Heart left ventricle (tissue), 16 donors: ENCODE results near the gene KLHL26. TPM values are rescaled to one million over a fixed set of nuclear protein-coding genes. Genes with fewer than 3 reads are reported as not detected.

Experiments
- ATAC-seq, 4 donors: fragments of 200-7000 bp; cut with Tn5 transposase; one replicate each; pipeline ENCODE4 v1.9.1; 2020 to 2022; ENCODE audit warnings: moderate library complexity in 4 of 4, mild to moderate bottlenecking in 3 of 4, moderate number of reproducible peaks in 1 of 4
- DNase-seq, 5 donors: peaks; one replicate each; pipeline ENCODE4 v3.0.0-alpha.2; 2020
- H3K27ac ChIP-seq, 12 donors: fragments of 200-600 bp; sonication (generic) in 4 of 12; one replicate each; pipeline versions ENCODE4 v1.5.0 to v1.8.0; 2016 to 2022; ENCODE audit warnings: mild to moderate bottlenecking in 2 of 12
- H3K27me3 ChIP-seq, 9 donors: fragments of 200-600 bp; sonication (generic) in 2 of 9; one replicate each; pipeline versions ENCODE4 v1.5.1 to v1.8.0; 2016 to 2022; ENCODE audit warnings: mild to moderate bottlenecking in 3 of 9
- H3K36me3 ChIP-seq, 9 donors: fragments of 200-600 bp; sonication (generic) in 2 of 9; one replicate each; pipeline versions ENCODE4 v1.5.0 to v1.8.0; 2018 to 2022; ENCODE audit warnings: mild to moderate bottlenecking in 2 of 9
- H3K4me1 ChIP-seq, 12 donors: fragments of 200-600 bp; sonication (generic) in 4 of 12; one replicate each; pipeline versions ENCODE4 v1.5.0 to v1.8.0; 2016 to 2022; ENCODE audit warnings: mild to moderate bottlenecking in 3 of 12
- H3K4me3 ChIP-seq, 12 donors: fragments of 200-600 bp; sonication (generic) in 4 of 12; one replicate each; pipeline versions ENCODE4 v1.5.0 to v1.8.0; 2017 to 2022; ENCODE audit warnings: mild to moderate bottlenecking in 9 of 12, moderate library complexity in 4 of 12
- H3K9me3 ChIP-seq, 12 donors: fragments of 200-600 bp; sonication (generic) in 4 of 12; one replicate each; pipeline versions ENCODE4 v1.5.0 to v1.8.0; 2016 to 2022; ENCODE audit warnings: mild to moderate bottlenecking in 1 of 12
- CTCF ChIP-seq, 12 donors: fragments of 200-600 bp; sonication (generic) in 4 of 12; IDR thresholded peaks; one replicate each; pipeline versions ENCODE4 v1.5.0 to v1.8.0; 2018 to 2022; ENCODE audit warnings: antibody characterized with exemption in 12 of 12, mild to moderate bottlenecking in 5 of 12
- POLR2A ChIP-seq, 2 donors: fragments of 450-650 bp; IDR thresholded peaks; one replicate each; pipeline ENCODE4 v1.6.1; 2017; ENCODE audit warnings: antibody characterized with exemption in 2 of 2, mild to moderate bottlenecking in 2 of 2, moderate library complexity in 2 of 2
- WGBS, 4 donors: extraction: QIAGEN DNeasy Blood & Tissue Kit in 2 of 4; methylation state at CpG; one replicate each; pipeline versions ENCODE4 v1.1.5 to v1.1.7; 2013 to 2018; 5-methylcytosine and 5-hydroxymethylcytosine counted together
- intact Hi-C, 10 donors: fragments of 100-400 bp; cut with DNase I; formaldehyde crosslinking; loops; one replicate each; pipeline versions ENCODE4 v1.11.1 to v1.14.2; 2022
- polyA plus RNA-seq, 2 donors: library from polyadenylated mRNA; stranded (reverse); fragments of 200-250 nt; gene quantifications; one replicate each; pipeline ENCODE4 v1.2.3, GENCODE V29; 2013
- total RNA-seq, 9 donors: library from RNA; depleted of rRNA in 2 of 9; stranded (reverse); fragments of >200 nt in 2 of 9; fragmentation: NEBNext Ultra II Directional in 3 of 9; extraction: Animal tissue kit (Norgen Biotek cat#: 25700) in 3 of 9; gene quantifications; one replicate each; pipeline versions ENCODE4 v1.1.0 to v1.2.4, GENCODE V29; 2016 to 2023
- donor health status: ischemic (EF 13 %, LVEDD 7.1; RV severe dilation, severe dysfunction).
- donor health status: healthy with polysubstance abuse.
- donor health status: DM: no; HTN: yes; CAD: no.
- donor health status: DM: no; HTN: no; CAD: no.
- donor health status: ischemic (EF 25% LVEDD 6.9; RV normal size, moderate dysfunction).
- donor health status: ischemic (EF 25% LVEDD 5.7; RV mildly dilated, moderate dysfunction).
- donor health status: healthy.
- donor health status: DM: yes; HTN: yes; CAD: no.
- donor health status: ischemic (EF 35%, LVEDD 5.7; RV mildly dilated, moderate dysfunction).
- donor health status: nonischemic (EF 11% LVEDD 7.7; RV severe dilation, severe dysfunction).
- donor health status: DM: yes; HTN: yes; CAD: no.
- donor health status: PGD.
- donor health status: ischemic (EF 29% LVEDD 5.4; RV normal size, mild dysfunction).
- donor health status: nonischemic (EF 23%, LVEDD 6.1; RV moderate dilation, normal function).

The KLHL26 gene
- total and polyA plus RNA-seq, 11 donors: 2.8 to 11.4 (median 5.8) TPM

GRCh38 chr19:18636183-18636968, 452 bp upstream of the KLHL26 start:
- intact Hi-C loops: loop anchor here in 2 of 10 donors (5.0 kb wide), 1 partner anchor 46 kb away; the partner anchor contains the start of gene CRTC1 (in 2 of the 2)
- DNase-seq (peak; percentile 97 to 99 (median 97)), ATAC-seq (peak; percentile 97 to 99 (median 98))
- TF ChIP-seq CTCF (IDR thresholded peaks at IDR 0.05) (no peak), POLR2A (IDR thresholded peaks at IDR 0.05) (no peak)
- peak overlapping the region; percentile 47 to 92 (median 77) for H3K4me3 ChIP-seq
- no peaks in the 10 kb centered on the region for H3K9me3 ChIP-seq
- H3K27me3 ChIP-seq: no peaks in the 10 kb centered on the region
- WGBS, 4 donors: 1 to 3% (median 3%) methylated on average over 39 to 44 of the region's 44 CpGs
- H3K27ac ChIP-seq: peak overlapping the region in 11 of 12 donors; percentile 11 to 92 (median 76)
- H3K36me3 ChIP-seq: no peaks in the 10 kb centered on the region
- peaks cover 0 to 28% (median 4%) of the 10 kb centered on the region in 12 donors for H3K4me1 ChIP-seq

DNA sequence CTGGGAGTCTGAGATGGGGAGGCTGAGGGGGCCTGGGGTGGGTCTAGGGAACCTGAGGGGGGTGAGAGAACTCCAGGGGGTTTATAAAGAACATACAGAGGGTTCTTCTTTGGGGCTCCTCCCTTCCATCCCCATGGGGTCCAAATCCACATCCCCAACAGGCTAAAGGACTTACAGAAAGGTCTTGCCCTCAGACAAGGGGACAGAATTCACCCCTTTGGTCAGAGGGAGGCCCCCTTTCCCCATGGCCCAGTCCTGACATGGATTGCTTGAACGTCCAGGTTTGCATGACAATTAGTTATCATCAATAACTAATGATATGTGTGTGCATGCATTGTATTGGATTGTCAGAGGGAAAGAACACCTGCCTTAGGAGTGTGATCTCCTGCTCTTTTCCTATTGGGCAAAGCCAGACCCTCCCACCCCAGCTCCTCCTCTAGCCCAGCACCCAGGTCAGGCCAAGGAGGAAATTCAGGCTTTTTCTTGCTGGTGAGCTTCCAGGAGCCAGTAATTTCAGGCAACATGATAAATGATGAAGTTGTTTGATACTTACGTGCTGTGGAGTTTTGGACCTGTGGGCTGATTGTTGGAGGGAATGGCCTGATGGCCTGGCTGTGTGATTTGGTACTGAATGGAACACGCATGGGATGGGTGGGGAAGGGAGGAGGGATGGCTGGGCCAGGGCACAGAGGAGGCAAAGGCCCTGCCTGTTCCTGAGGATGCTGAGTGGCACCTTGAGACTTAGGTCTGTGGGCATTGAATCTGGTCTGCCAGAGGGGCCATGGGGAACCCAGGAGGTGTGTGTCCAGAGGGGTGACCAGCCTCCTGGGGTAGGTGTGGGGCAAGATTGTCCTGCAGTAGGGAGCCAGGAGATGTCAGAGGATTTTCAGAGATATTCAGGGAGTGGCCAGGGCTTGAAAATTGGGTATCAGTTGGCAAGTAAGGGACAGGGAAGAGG, 1.1 kb downstream of the KLHL26 start:
- TF ChIP-seq POLR2A (IDR thresholded peaks at IDR 0.05) (no peak), CTCF (IDR thresholded peaks at IDR 0.05) (peak in 1 of 12 donors; percentile 12)
- H3K4me3 ChIP-seq: peak overlapping the region in 11 of 12 donors; percentile 57 to 92 (median 77)
- H3K27me3 ChIP-seq: no peaks in the 10 kb centered on the region
- DNase-seq (no peak), ATAC-seq (no peak)
- peaks cover 0 to 28% (median 4%) of the 10 kb centered on the region in 12 donors for H3K4me1 ChIP-seq
- peak overlapping the region in 9 of 12 donors; percentile 57 to 92 (median 79) for H3K27ac ChIP-seq
- intact Hi-C loops: loop anchor here in 2 of 10 donors (5.0 kb wide), 1 partner anchor 44 kb away; the partner anchor contains the start of gene CRTC1 (in 2 of the 2)
- no peaks in the 10 kb centered on the region for H3K36me3 ChIP-seq
- H3K9me3 ChIP-seq: no peaks in the 10 kb centered on the region
- 26 to 55% (median 37%) methylated on average over 3 of the region's 3 CpGs for WGBS, 4 donors

DNA sequence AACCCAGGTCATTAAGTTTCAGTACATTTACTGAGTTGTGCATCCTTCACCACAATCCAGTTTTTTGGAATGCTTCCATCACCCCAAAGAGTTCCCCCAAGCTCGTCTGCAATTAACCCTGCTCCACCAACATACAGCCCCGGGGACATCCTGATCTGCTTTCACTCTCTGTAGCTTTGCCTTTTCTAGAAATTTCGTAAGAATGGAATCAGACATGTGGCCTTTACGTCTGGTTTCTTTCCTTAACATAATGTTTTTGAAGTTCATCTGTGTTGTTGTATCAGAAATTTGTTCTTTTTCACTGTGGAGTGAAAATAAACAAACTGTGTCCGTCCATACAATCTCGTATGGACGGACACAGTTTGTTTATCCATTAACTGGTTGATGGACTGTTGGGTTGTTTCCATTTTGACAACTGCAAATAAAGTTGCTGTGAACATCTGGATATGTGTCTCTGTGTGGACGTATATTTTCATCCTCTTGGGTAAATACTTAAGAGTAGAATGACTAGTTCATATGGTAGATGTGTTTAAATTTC, 2.9 kb downstream of the KLHL26 start:
- H3K27ac ChIP-seq: no peak overlapping the region
- H3K4me3 ChIP-seq: no peak overlapping the region
- ATAC-seq: no peak
- TF ChIP-seq CTCF (IDR thresholded peaks at IDR 0.05) (no peak), POLR2A (IDR thresholded peaks at IDR 0.05) (no peak)
- peaks cover 0 to 28% (median 5%) of the 10 kb centered on the region in 12 donors for H3K4me1 ChIP-seq
- no peaks in the 10 kb centered on the region for H3K9me3 ChIP-seq
- H3K27me3 ChIP-seq: no peaks in the 10 kb centered on the region
- 74 to 81% (median 78%) methylated on average over 8 of the region's 8 CpGs for WGBS, 4 donors
- DNase-seq: no peak
- intact Hi-C loops: loop anchor here in 2 of 10 donors (5.0 kb wide), 1 partner anchor 43 kb away; the partner anchor contains the start of gene CRTC1 (in 2 of the 2)
- no peaks in the 10 kb centered on the region for H3K36me3 ChIP-seq
